GM12875 (cell line): Measurements from ENCODE around the gene LAD1.

ENCODE experiments used
- H3K4me3 ChIP-seq: one replicate; pipeline ENCODE4 v1.5.1; 2011; ENCODE audit warnings: low read depth, low read length, control low read depth
- CTCF ChIP-seq: IDR thresholded peaks from 2 replicates; pipeline ENCODE4 v1.5.1; 2011; ENCODE audit warnings: low read depth, mild to moderate bottlenecking, control low read depth, inconsistent platforms, low read length, moderate library complexity, borderline replicate concordance; ENCODE audit not compliant: insufficient read depth

The LAD1 gene

DNA sequence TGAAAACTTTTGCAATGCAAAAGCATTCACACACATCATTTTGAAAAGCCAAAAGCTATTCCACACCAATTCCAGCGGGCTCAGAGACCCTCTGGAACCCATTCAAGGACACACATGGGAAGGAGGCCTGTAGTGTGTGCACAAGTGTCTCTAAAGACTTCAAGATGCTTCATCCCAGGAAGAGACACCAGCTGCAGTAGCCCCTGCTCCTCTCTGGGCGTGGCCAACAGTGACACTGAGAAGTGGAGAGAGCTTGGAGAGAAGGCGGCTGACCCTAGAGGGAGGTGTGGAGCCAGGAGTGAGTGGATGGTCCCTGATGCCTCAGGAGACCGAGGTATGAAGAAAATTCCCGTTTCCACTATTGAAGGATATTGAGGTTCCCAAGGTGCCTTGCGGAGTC, 37.3 kb upstream of the LAD1 start:
- no peak for TF ChIP-seq CTCF
- no peak overlapping the region for H3K4me3 ChIP-seq

- H3K4me3 ChIP-seq, result no peak overlapping the region
- TF ChIP-seq CTCF, result no peak
These were observed 35.1 kb upstream of the LAD1 start for GRCh38 chr1:201434266-201434665.

DNA sequence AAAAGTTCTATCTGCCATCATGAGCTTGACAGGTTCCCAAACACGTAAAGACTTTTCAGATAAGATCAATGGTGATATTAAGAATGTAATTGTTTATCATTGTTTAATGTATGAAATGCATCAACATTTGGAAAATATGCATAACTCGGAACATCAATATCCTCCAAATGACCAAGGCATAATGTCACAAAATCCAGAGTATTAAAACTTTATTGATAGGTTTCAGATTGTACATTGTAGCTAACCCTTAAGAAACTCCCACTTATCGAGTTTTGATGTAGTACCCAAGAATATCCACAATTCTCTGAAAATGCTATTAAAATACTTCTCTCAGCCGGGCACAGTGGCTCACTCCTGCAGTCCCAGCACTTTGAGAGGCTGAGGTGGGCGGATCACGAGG, 34.5 kb upstream of the LAD1 start:
- no peak for TF ChIP-seq CTCF
- H3K4me3 ChIP-seq, result no peak overlapping the region

- TF ChIP-seq CTCF, result no peak
- no peak overlapping the region for H3K4me3 ChIP-seq
These were observed 31.7 kb upstream of the LAD1 start for GRCh38 chr1:201430776-201431175.

GRCh38 chr1:201429736-201430501, 30.8 kb upstream of the LAD1 start:
- H3K4me3 ChIP-seq, result no peak overlapping the region
- no peak for TF ChIP-seq CTCF

- no peak for TF ChIP-seq CTCF
- H3K4me3 ChIP-seq, result no peak overlapping the region
These were observed 28.8 kb upstream of the LAD1 start for GRCh38 chr1:201427963-201428362.
